Esophagus muscularis mucosa (tissue), 4 donors: ENCODE measurements around the gene DYNC2LI1. TPM values are rescaled to one million over a fixed set of nuclear protein-coding genes. Genes with fewer than 3 reads are reported as not detected.
A peak's percentile ranks its signal among the peaks of the same experiment; 100 is the strongest.

Experiments used
- DNase-seq: peaks from one replicate; pipeline ENCODE4 v3.0.0-alpha.2; 2017; ENCODE audit errors: extremely low spot score
- H3K27ac ChIP-seq, 4 donors: fragments of 200-600 bp; sonication (generic); replicated peaks in 1 of 4; 1 replicate in 3 of 4; 2 replicates in 1 of 4; pipeline ENCODE4 v1.5.1; 2016 to 2019; ENCODE audit warnings: mild to moderate bottlenecking in 1 of 4
- H3K27me3 ChIP-seq, 4 donors: fragments of 200-600 bp; sonication (generic); one replicate each; pipeline versions ENCODE4 v1.5.1 to v1.6.0; 2016 to 2019
- H3K36me3 ChIP-seq, 4 donors: fragments of 200-600 bp; sonication (generic); one replicate each; pipeline ENCODE4 v1.5.1; 2016 to 2019
- H3K4me1 ChIP-seq, 4 donors: fragments of 200-600 bp; sonication (generic); one replicate each; pipeline ENCODE4 v1.5.1; 2016 to 2019
- H3K4me3 ChIP-seq, 4 donors: fragments of 200-600 bp; sonication (generic); 1 replicate in 2 of 4; 2 replicates in 2 of 4; pipeline ENCODE4 v1.5.1; 2016 to 2019; ENCODE audit warnings: mild to moderate bottlenecking in 4 of 4, moderate library complexity in 1 of 4
- H3K9me3 ChIP-seq, 4 donors: fragments of 200-600 bp; sonication (generic); 1 replicate in 3 of 4; 2 replicates in 1 of 4; pipeline ENCODE4 v1.5.1; 2016 to 2019
- EP300 ChIP-seq: sonication (generic); formaldehyde crosslinking; IDR thresholded peaks from one replicate; pipeline ENCODE4 v1.6.1; 2017; ENCODE audit warnings: antibody characterized with exemption
- POLR2A ChIP-seq: fragments of 450-650 bp; IDR thresholded peaks from one replicate; pipeline ENCODE4 v1.6.1; 2017; ENCODE audit warnings: antibody characterized with exemption, moderate library complexity, mild to moderate bottlenecking, low read depth
- POLR2AphosphoS5 ChIP-seq, 2 donors: sonication (generic); formaldehyde crosslinking; IDR thresholded peaks; one replicate each; pipeline ENCODE4 v1.6.1; 2017; ENCODE audit warnings: antibody characterized with exemption in 2 of 2
- WGBS: methylation state at CpG from one replicate; pipeline ENCODE4 v1.1.5; 2018; 5-methylcytosine and 5-hydroxymethylcytosine counted together
- intact Hi-C: fragments of 100-400 bp; cut with DNase I; formaldehyde crosslinking; loops from one replicate; pipeline ENCODE4 v1.15.1; 2023
- total RNA-seq, 4 donors: library from RNA; depleted of rRNA; stranded (reverse); fragments of >200 nt; gene quantifications; one replicate each; pipeline versions ENCODE4 v1.1.0 to v1.2.1, GENCODE V29; 2016
- TF ChIP-seq, protein P1 (sequence below), 3 experiments: fragments of 200-600 bp in 2 of 3; fragments of 450-650 bp in 1 of 3; sonication (generic) in 2 of 3; IDR thresholded peaks; one replicate each; pipeline ENCODE4 v1.5.1; 2017 to 2019; ENCODE audit warnings: antibody characterized with exemption in 3 of 3, mild to moderate bottlenecking in 2 of 3, moderate library complexity in 1 of 3

Gene DYNC2LI1
- total RNA-seq, 4 donors from 2014 or later = 15.6 to 19.1 (median 17.7) TPM

DNA sequence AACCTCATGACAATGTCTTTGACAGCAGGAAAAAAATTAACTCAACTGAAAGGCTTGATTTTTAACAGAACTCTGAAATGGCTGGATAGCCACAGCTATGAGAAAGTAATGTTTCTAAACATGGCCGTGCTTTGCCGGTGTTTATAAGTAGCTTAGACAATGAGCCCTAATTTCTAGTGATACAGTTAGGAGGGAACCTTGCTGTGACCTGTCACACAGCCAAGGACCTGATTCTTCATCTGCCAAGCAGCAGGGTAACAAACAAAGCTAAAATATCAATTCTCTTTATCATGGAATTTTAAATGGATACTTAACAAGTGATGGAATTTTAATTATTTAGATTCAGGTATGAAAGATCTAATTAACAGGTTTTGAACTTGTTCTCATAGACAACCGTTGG lies 24.3 kb upstream of the DYNC2LI1 start:
- Histone ChIP-seq H3K27me3 (no peaks in the 10 kb centered on the region), H3K27ac (peak overlapping the region; percentile 15 to 62 (median 40)), H3K36me3 (no peaks in the 10 kb centered on the region), H3K4me1 (peaks cover 0 to 39% (median 33%) of the 10 kb centered on the region in 4 donors), H3K9me3 (no peaks in the 10 kb centered on the region), H3K4me3 (no peak overlapping the region)
- intact Hi-C loops = no loop called here
- TF ChIP-seq EP300 (no peak), POLR2AphosphoS5 (IDR thresholded peaks at IDR 0.05) (no peak), POLR2A (no peak)
- TF ChIP-seq, protein P1, sequence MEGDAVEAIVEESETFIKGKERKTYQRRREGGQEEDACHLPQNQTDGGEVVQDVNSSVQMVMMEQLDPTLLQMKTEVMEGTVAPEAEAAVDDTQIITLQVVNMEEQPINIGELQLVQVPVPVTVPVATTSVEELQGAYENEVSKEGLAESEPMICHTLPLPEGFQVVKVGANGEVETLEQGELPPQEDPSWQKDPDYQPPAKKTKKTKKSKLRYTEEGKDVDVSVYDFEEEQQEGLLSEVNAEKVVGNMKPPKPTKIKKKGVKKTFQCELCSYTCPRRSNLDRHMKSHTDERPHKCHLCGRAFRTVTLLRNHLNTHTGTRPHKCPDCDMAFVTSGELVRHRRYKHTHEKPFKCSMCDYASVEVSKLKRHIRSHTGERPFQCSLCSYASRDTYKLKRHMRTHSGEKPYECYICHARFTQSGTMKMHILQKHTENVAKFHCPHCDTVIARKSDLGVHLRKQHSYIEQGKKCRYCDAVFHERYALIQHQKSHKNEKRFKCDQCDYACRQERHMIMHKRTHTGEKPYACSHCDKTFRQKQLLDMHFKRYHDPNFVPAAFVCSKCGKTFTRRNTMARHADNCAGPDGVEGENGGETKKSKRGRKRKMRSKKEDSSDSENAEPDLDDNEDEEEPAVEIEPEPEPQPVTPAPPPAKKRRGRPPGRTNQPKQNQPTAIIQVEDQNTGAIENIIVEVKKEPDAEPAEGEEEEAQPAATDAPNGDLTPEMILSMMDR (IDR thresholded peaks at IDR 0.05) = no peak
- DNase-seq = no peak
- 58% methylated on average over 3 of the region's 3 CpGs for WGBS

DNA sequence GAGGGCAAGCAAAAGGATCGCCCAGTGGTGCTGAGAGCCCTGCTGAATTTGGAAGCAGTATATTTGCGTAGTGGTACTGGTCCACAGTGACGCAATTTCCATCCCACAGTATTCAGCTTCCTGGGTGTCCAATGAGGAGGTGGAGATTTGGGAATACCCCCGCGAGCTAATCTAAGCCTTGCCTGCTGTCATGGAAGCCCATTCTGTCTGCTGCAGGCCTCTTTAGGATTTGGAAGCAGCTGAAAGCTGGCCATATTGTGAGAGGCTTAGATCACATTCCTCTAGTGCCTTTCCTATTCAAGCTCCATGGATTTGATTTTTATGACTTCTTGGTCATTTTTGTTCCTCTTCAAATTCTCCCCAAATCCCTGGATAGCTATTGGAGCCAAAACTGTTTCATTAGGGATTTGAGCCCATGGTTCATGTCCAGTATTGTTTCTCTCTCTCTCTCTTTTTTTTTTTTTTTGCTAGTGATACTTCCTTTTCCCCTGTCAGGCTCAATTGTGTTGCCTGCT lies 22.3 kb upstream of the DYNC2LI1 start:
- Histone ChIP-seq H3K27ac (no peak overlapping the region), H3K4me1 (peaks cover 0 to 22% (median 15%) of the 10 kb centered on the region in 4 donors), H3K27me3 (no peaks in the 10 kb centered on the region), H3K9me3 (no peaks in the 10 kb centered on the region), H3K4me3 (no peak overlapping the region), H3K36me3 (no peaks in the 10 kb centered on the region)
- TF ChIP-seq, protein P1 (IDR thresholded peaks at IDR 0.05) = no peak
- DNase-seq = no peak
- WGBS = 84% methylated on average over 5 of the region's 5 CpGs
- intact Hi-C loops = no loop called here

DNA sequence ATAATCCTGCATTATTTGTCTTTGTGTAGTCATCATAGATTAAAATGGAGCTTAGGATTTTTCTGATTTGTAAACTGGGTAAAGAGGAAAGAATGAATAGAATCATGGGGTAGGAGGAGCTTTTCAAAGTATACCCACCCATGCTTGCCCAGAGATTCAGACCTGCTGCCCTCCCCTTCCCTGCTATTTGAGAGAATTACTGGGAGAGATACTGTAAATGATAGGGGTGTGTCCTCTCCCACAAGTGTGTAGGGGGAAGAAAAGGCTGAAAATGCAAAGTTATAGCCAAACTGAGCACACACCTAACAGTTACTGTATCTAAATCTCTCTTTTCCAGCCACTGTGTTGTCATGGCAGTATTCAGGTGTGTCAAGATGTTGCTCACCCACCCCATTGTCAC lies 21.5 kb upstream of the DYNC2LI1 start:
- no peaks in the 10 kb centered on the region for H3K36me3 ChIP-seq
- TF ChIP-seq POLR2AphosphoS5 (IDR thresholded peaks at IDR 0.05) (no peak), POLR2A (no peak), EP300 (no peak)
- TF ChIP-seq, protein P1 (IDR thresholded peaks at IDR 0.05) = no peak
- H3K27ac ChIP-seq = no peak overlapping the region
- no peaks in the 10 kb centered on the region for H3K9me3 ChIP-seq
- H3K4me1 ChIP-seq = peaks cover 0 to 22% (median 14%) of the 10 kb centered on the region in 4 donors
- H3K4me3 ChIP-seq = no peak overlapping the region
- no peak for DNase-seq
- no peaks in the 10 kb centered on the region for H3K27me3 ChIP-seq
- intact Hi-C loops = no loop called here

DNA sequence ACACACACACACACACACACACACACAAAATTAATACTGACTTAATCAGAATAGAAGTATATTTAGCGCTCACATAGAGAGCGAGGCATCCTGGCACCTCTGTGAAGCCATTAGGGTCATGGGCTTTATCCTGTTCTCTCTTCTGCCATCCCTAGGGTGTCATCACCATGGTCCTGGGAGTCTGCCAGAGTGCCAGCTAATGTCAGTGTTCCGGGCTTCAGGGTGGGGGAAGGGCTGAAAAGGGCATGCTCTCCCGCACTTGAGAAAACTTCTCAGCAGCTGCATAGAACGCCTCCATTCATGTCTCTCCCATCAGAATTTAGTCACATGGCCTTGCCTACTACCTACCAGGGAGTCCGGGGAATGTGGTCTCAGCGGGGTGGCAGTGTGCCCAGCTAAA lies 19.7 kb upstream of the DYNC2LI1 start:
- intact Hi-C loops = no loop called here
- WGBS = 94% methylated on average over 7 of the region's 7 CpGs
- no peak overlapping the region for H3K27ac ChIP-seq
- TF ChIP-seq POLR2AphosphoS5 (IDR thresholded peaks at IDR 0.05) = no peak
- TF ChIP-seq, protein P1 (IDR thresholded peaks at IDR 0.05) = no peak
- no peak for TF ChIP-seq EP300
- TF ChIP-seq POLR2A = no peak
- H3K9me3 ChIP-seq = no peaks in the 10 kb centered on the region
- no peaks in the 10 kb centered on the region for H3K27me3 ChIP-seq
- no peak for DNase-seq
- H3K4me3 ChIP-seq = no peak overlapping the region
- no peaks in the 10 kb centered on the region for H3K36me3 ChIP-seq
- H3K4me1 ChIP-seq = peaks cover 4 to 16% (median 11%) of the 10 kb centered on the region in 4 donors

DNA sequence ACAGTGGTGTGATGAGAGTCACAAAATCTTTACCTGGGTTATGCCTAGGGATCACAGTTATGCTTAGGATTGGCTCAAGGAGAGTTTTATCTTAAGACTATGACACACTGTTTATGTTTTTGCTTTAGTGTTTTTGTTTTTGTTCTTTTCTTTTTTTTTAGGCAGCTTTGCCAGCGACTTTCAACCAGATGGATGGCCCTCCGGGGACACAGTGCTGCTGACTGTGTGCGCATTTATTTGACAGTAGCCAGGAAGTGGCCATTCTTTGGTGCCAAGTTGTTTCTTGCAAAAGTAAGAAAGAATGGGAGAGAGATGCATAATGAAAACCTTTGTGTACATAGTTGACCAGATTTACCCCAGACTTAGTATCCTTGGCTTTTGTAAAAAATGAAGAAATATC lies 15.1 kb upstream of the DYNC2LI1 start:
- 45% methylated on average over 3 of the region's 3 CpGs for WGBS
- intact Hi-C loops = no loop called here
- H3K36me3 ChIP-seq = no peaks in the 10 kb centered on the region
- H3K4me1 ChIP-seq = peaks cover 0 to 7% (median 2%) of the 10 kb centered on the region in 4 donors
- H3K27ac ChIP-seq = peak overlapping the region in 2 of 4 donors; percentile 7 to 41
- no peak for TF ChIP-seq POLR2AphosphoS5 (IDR thresholded peaks at IDR 0.05)
- TF ChIP-seq, protein P1 (IDR thresholded peaks at IDR 0.05) = no peak
- no peak for TF ChIP-seq POLR2A
- no peak for TF ChIP-seq EP300
- DNase-seq = no peak
- no peaks in the 10 kb centered on the region for H3K9me3 ChIP-seq
- H3K4me3 ChIP-seq = no peak overlapping the region
- no peaks in the 10 kb centered on the region for H3K27me3 ChIP-seq
